HepG2 (cell line): ENCODE data around the gene LZTR1. TPM values are rescaled to one million over a fixed set of nuclear protein-coding genes. Genes with fewer than 3 reads are reported as not detected.

Source experiments
- BCL6 ChIP-seq: IDR thresholded peaks from 2 replicates; pipeline ENCODE4 v1.6.1; 2016; ENCODE audit warnings: missing genetic modification reagents, missing compliant biosample characterization
- FOXC1 ChIP-seq: sonication (generic); formaldehyde crosslinking; IDR thresholded peaks from 2 replicates; pipeline ENCODE4 v1.8.0; 2022; ENCODE audit warnings: mild to moderate bottlenecking, missing genetic modification reagents, borderline replicate concordance
- IKZF4 ChIP-seq: sonication (generic); formaldehyde crosslinking; IDR thresholded peaks from 2 replicates; pipeline ENCODE4 v1.5.1; 2020; ENCODE audit warnings: borderline replicate concordance, mild to moderate bottlenecking, low read depth, missing genetic modification reagents; ENCODE audit errors: not compliant biosample characterization
- MEF2D ChIP-seq: sonication (generic); formaldehyde crosslinking; IDR thresholded peaks from 2 replicates; pipeline ENCODE4 v1.5.1; 2020; ENCODE audit warnings: mild to moderate bottlenecking, missing genetic modification reagents
- MYNN ChIP-seq: sonication (generic); formaldehyde crosslinking; IDR thresholded peaks from 2 replicates; pipeline ENCODE4 v1.4.0; 2020; ENCODE audit warnings: mild to moderate bottlenecking, low read depth, missing genetic modification reagents
- NKX3-1 ChIP-seq: sonication (generic); formaldehyde crosslinking; IDR thresholded peaks from 2 replicates; pipeline ENCODE4 v1.5.0; 2020; ENCODE audit warnings: missing genetic modification reagents
- RBM22 ChIP-seq: fragments of 200-400 bp; formaldehyde crosslinking; optimal IDR thresholded peaks from 2 replicates; pipeline ENCODE3; 2017; ENCODE audit warnings: mild to moderate bottlenecking, low read length, moderate library complexity
- TBX3 ChIP-seq: fragments of 450-650 bp; IDR thresholded peaks from 2 replicates; pipeline ENCODE4 v1.6.1; 2017; ENCODE audit warnings: antibody characterized with exemption, mild to moderate bottlenecking, inconsistent platforms, borderline replicate concordance
- ZBTB21 ChIP-seq: sonication (generic); formaldehyde crosslinking; IDR thresholded peaks from 2 replicates; pipeline ENCODE4 v1.4.0; 2020; ENCODE audit warnings: missing genetic modification reagents
- ZNF672 ChIP-seq: sonication (generic); formaldehyde crosslinking; IDR thresholded peaks from 2 replicates; pipeline ENCODE4 v1.8.1; 2022; ENCODE audit warnings: missing genetic modification reagents
- ZNF781 ChIP-seq: sonication (generic); formaldehyde crosslinking; IDR thresholded peaks from 2 replicates; pipeline ENCODE4 v1.5.1; 2020; ENCODE audit warnings: borderline replicate concordance, mild to moderate bottlenecking, missing genetic modification reagents; ENCODE audit errors: not compliant biosample characterization
- polyA plus RNA-seq, 8 experiments: library from polyadenylated mRNA; depleted of rRNA in 3 of 8; stranded (reverse) in 7 of 8; unstranded in 1 of 8; fragments of >200 nt; fragmentation: Illumina TruSeq in 4 of 8; extraction: Trizol in 4 of 8; gene quantifications; 2 replicates each; pipeline versions ENCODE4 v1.2.1 to v1.2.3, GENCODE V29; 2011 to 2016; ENCODE audit warnings: low read depth in 4 of 8, missing spikeins in 1 of 8, mixed read lengths in 1 of 8; ENCODE audit not compliant: insufficient read depth in 1 of 8
- total RNA-seq, 5 experiments: library from RNA; depleted of rRNA; stranded (reverse); fragments of >200 nt; fragmentation: Illumina TruSeq; extraction: Trizol; gene quantifications; 2 replicates each; pipeline ENCODE4 v1.2.3, GENCODE V29; 2016; ENCODE audit warnings: low read depth in 1 of 5
- TF ChIP-seq, protein P1 (sequence below): sonication (generic); formaldehyde crosslinking; conservative IDR thresholded peaks from 2 replicates; pipeline ENCODE4 v1.8.1; 2023; ENCODE audit warnings: missing genetic modification reagents
- TF ChIP-seq, protein P2 (sequence below): sonication (generic); formaldehyde crosslinking; IDR thresholded peaks from 2 replicates; pipeline ENCODE4 v1.4.0; 2020; ENCODE audit warnings: missing genetic modification reagents, borderline replicate concordance
- TF ChIP-seq, protein P3 (sequence below): sonication (generic); formaldehyde crosslinking; IDR thresholded peaks from 2 replicates; pipeline ENCODE4 v1.5.0; 2020; ENCODE audit warnings: mild to moderate bottlenecking, missing genetic modification reagents, borderline replicate concordance

LZTR1 gene
- total and polyA plus RNA-seq, 2 of the 13 experiments (the other 11 are each of a cell fraction or from before 2014, with no cell fraction given): 21.8 to 22.4 TPM

DNA sequence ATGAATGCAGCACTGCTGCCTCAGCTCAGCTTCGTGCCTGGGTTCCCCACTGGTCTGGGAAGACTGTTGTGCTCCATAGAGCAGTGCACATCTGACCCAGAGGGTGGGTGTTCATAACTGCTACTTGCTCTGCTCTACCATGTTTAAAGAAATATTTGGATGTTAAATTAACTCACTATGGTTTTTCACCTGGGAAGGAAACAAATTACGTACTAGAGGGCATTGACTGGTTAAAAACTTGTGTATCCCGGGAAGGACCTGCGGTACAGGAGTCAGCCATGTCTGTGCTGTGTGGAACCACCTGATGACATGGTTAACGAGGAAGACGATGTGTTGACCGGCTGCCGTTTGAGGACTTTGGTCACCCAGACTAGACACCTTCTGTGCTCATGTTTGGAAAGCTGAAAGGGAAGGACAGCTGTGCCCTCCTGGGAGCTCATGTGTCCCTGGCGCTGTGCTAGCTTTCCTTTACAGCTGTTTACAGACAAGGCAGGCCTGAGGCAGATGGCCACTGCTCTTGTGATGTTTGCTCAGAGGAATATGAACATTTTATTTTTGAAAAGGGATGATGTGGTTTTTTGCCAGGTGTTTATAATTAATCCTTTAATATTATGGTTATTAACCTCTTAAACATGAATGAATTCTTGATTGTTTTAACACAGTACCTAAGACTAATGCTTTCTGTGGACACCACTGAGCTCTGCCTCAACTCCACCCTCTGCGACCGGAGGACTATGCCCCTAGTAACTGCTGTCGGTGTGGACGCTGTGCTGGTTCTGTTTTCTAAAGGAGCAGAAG lies 29.4 kb upstream of the LZTR1 start (continued):
- TF ChIP-seq, protein P1, sequence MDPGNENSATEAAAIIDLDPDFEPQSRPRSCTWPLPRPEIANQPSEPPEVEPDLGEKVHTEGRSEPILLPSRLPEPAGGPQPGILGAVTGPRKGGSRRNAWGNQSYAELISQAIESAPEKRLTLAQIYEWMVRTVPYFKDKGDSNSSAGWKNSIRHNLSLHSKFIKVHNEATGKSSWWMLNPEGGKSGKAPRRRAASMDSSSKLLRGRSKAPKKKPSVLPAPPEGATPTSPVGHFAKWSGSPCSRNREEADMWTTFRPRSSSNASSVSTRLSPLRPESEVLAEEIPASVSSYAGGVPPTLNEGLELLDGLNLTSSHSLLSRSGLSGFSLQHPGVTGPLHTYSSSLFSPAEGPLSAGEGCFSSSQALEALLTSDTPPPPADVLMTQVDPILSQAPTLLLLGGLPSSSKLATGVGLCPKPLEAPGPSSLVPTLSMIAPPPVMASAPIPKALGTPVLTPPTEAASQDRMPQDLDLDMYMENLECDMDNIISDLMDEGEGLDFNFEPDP: no peak
- TF ChIP-seq, protein P2, sequence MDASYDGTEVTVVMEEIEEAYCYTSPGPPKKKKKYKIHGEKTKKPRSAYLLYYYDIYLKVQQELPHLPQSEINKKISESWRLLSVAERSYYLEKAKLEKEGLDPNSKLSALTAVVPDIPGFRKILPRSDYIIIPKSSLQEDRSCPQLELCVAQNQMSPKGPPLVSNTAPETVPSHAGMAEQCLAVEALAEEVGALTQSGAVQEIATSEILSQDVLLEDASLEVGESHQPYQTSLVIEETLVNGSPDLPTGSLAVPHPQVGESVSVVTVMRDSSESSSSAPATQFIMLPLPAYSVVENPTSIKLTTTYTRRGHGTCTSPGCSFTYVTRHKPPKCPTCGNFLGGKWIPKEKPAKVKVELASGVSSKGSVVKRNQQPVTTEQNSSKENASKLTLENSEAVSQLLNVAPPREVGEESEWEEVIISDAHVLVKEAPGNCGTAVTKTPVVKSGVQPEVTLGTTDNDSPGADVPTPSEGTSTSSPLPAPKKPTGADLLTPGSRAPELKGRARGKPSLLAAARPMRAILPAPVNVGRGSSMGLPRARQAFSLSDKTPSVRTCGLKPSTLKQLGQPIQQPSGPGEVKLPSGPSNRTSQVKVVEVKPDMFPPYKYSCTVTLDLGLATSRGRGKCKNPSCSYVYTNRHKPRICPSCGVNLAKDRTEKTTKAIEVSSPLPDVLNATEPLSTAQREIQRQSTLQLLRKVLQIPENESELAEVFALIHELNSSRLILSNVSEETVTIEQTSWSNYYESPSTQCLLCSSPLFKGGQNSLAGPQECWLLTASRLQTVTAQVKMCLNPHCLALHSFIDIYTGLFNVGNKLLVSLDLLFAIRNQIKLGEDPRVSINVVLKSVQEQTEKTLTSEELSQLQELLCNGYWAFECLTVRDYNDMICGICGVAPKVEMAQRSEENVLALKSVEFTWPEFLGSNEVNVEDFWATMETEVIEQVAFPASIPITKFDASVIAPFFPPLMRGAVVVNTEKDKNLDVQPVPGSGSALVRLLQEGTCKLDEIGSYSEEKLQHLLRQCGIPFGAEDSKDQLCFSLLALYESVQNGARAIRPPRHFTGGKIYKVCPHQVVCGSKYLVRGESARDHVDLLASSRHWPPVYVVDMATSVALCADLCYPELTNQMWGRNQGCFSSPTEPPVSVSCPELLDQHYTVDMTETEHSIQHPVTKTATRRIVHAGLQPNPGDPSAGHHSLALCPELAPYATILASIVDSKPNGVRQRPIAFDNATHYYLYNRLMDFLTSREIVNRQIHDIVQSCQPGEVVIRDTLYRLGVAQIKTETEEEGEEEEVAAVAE (CRISPR knock-in tag): no peak
- peak; percentile 75; the same call in 1 of the 2 replicates for TF ChIP-seq FOXC1
- no peak for TF ChIP-seq IKZF4 (CRISPR knock-in tag)
- no peak for TF ChIP-seq NKX3-1 (CRISPR knock-in tag)
- TF ChIP-seq ZNF672 (CRISPR knock-in tag): no peak
- TF ChIP-seq MEF2D (CRISPR knock-in tag): no peak; the same call in none of the 2 replicates
- peak; percentile 76 for TF ChIP-seq BCL6 (CRISPR knock-in tag)
- peak; percentile 94 for TF ChIP-seq RBM22
- peak; percentile 29 for TF ChIP-seq ZNF781 (CRISPR knock-in tag)
- peak; percentile 53 for TF ChIP-seq TBX3
- TF ChIP-seq, protein P3, sequence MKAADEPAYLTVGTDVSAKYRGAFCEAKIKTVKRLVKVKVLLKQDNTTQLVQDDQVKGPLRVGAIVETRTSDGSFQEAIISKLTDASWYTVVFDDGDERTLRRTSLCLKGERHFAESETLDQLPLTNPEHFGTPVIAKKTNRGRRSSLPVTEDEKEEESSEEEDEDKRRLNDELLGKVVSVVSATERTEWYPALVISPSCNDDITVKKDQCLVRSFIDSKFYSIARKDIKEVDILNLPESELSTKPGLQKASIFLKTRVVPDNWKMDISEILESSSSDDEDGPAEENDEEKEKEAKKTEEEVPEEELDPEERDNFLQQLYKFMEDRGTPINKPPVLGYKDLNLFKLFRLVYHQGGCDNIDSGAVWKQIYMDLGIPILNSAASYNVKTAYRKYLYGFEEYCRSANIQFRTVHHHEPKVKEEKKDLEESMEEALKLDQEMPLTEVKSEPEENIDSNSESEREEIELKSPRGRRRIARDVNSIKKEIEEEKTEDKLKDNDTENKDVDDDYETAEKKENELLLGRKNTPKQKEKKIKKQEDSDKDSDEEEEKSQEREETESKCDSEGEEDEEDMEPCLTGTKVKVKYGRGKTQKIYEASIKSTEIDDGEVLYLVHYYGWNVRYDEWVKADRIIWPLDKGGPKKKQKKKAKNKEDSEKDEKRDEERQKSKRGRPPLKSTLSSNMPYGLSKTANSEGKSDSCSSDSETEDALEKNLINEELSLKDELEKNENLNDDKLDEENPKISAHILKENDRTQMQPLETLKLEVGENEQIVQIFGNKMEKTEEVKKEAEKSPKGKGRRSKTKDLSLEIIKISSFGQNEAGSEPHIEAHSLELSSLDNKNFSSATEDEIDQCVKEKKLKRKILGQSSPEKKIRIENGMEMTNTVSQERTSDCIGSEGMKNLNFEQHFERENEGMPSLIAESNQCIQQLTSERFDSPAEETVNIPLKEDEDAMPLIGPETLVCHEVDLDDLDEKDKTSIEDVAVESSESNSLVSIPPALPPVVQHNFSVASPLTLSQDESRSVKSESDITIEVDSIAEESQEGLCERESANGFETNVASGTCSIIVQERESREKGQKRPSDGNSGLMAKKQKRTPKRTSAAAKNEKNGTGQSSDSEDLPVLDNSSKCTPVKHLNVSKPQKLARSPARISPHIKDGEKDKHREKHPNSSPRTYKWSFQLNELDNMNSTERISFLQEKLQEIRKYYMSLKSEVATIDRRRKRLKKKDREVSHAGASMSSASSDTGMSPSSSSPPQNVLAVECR (CRISPR knock-in tag): peak; percentile 72; the same call in 1 of the 2 replicates
- peak; percentile 56; the same call in 1 of the 2 replicates for TF ChIP-seq ZBTB21
- no peak for TF ChIP-seq MYNN (CRISPR knock-in tag)
